Measurements from ENCODE around the gene NSMF.

- TF ChIP-seq CTCF (conservative IDR thresholded peaks at IDR 0.05; ENCODE audit: low read length) (no peak), EZH2phosphoT487 (IDR thresholded peaks at IDR 0.05; ENCODE audit: borderline replicate concordance) (no peak)
Measured at GRCh38 chr9:137506702-137507171, 47.6 kb upstream of the NSMF start.
